Stimulated activated naive CD4-positive, alpha-beta T cell (primary cell): ENCODE measurements around the gene TTC28.
A peak's percentile ranks its signal among the peaks of the same experiment; 100 is the strongest.
"Not testable (repeated sequence)": the region's sequence is repeated elsewhere in the genome, so short reads cannot be mapped to it uniquely, and the experiment has no call there.

Experiments
- DNase-seq, 6 experiments: peaks; one replicate each; lab custom pipeline; 2025; lab: John Stamatoyannopoulos, UW

Gene TTC28

GRCh38 chr22:28601915-28602314, 77.7 kb downstream of the TTC28 start:
- no peak for DNase-seq

- peak in 3 of 6 experiments; percentile 9 to 74 (median 67) for DNase-seq
Measured at GRCh38 chr22:28600546-28601143, 79.0 kb downstream of the TTC28 start.

- no peak for DNase-seq
Measured at GRCh38 chr22:28599693-28600092, 79.9 kb downstream of the TTC28 start.

GRCh38 chr22:28597665-28598064, 82.0 kb downstream of the TTC28 start:
- DNase-seq: no peak

- DNase-seq: peak in 3 of 6 experiments; percentile 25 to 53 (median 50)
Measured at GRCh38 chr22:28594797-28595462, 84.7 kb downstream of the TTC28 start.

GRCh38 chr22:28594076-28594796, 85.4 kb downstream of the TTC28 start:
- no peak for DNase-seq

- DNase-seq: no peak
Measured at GRCh38 chr22:28593299-28593698, 86.3 kb downstream of the TTC28 start.

- no peak for DNase-seq
Measured at GRCh38 chr22:28589102-28589750, 90.4 kb downstream of the TTC28 start.

GRCh38 chr22:28585324-28585723, 94.3 kb downstream of the TTC28 start:
- no peak for DNase-seq

- DNase-seq: no peak
Measured at GRCh38 chr22:28582806-28583205, 96.8 kb downstream of the TTC28 start.

GRCh38 chr22:28581016-28581415, 98.6 kb downstream of the TTC28 start:
- DNase-seq: no peak

- no peak for DNase-seq
Measured at GRCh38 chr22:28576162-28576561, 103.5 kb downstream of the TTC28 start.

GRCh38 chr22:28574159-28574788, 105.4 kb downstream of the TTC28 start:
- no peak for DNase-seq

GRCh38 chr22:28570696-28571373, 108.8 kb downstream of the TTC28 start:
- no peak for DNase-seq

GRCh38 chr22:28568974-28569373, 110.7 kb downstream of the TTC28 start:
- not testable (repeated sequence) for DNase-seq

GRCh38 chr22:28568099-28568498, 111.5 kb downstream of the TTC28 start:
- no peak for DNase-seq

GRCh38 chr22:28566920-28567499, 112.6 kb downstream of the TTC28 start:
- DNase-seq: not testable (repeated sequence)

GRCh38 chr22:28563636-28564035, 116.0 kb downstream of the TTC28 start:
- no peak for DNase-seq

GRCh38 chr22:28562324-28562723, 117.3 kb downstream of the TTC28 start:
- no peak for DNase-seq

GRCh38 chr22:28560743-28561101, 118.9 kb downstream of the TTC28 start:
- not testable (repeated sequence) for DNase-seq

GRCh38 chr22:28560046-28560742, 119.4 kb downstream of the TTC28 start:
- no peak for DNase-seq
